GM12878 (cell line): ENCODE results near the gene SELENOO.

ENCODE experiments used
- CTCF ChIP-seq, 3 experiments: IDR thresholded peaks in 2 of 3; conservative IDR thresholded peaks in 1 of 3; 2 replicates each; pipeline ENCODE4 v1.5.1; 2011; ENCODE audit warnings: low read depth in 3 of 3, low read length in 3 of 3, mild to moderate bottlenecking in 3 of 3, control low read depth in 2 of 3, moderate library complexity in 2 of 3, inconsistent platforms in 1 of 3, mixed read lengths in 1 of 3; ENCODE audit not compliant: control insufficient read depth in 2 of 3, insufficient read depth in 1 of 3; ENCODE audit errors: extremely low read depth in 1 of 3
- NFYB ChIP-seq: IDR thresholded peaks from 2 replicates; pipeline ENCODE4 v1.6.1; 2011; ENCODE audit warnings: low read depth, mild to moderate bottlenecking, low read length, improper control_type of control experiment, moderate library complexity; ENCODE audit not compliant: insufficient read depth
- TARDBP ChIP-seq: IDR thresholded peaks from 2 replicates; pipeline ENCODE4 v1.6.1; 2016; ENCODE audit warnings: borderline replicate concordance
- YY1 ChIP-seq: IDR thresholded peaks from 2 replicates; pipeline ENCODE4 v1.6.1; 2011; ENCODE audit warnings: low read depth, mild to moderate bottlenecking, low read length
- ZNF24 ChIP-seq: fragments of 450-650 bp; IDR thresholded peaks from 2 replicates; pipeline ENCODE4 v1.6.1; 2017; ENCODE audit warnings: antibody characterized with exemption, mild to moderate bottlenecking
- TF ChIP-seq, protein P1 (sequence below): IDR thresholded peaks from 2 replicates; pipeline ENCODE4 v1.6.1; 2012; ENCODE audit warnings: low read depth, low read length, improper control_type of control experiment

GRCh38 chr22:50215297-50216054 is 14.7 kb downstream of the SELENOO start:
- TF ChIP-seq NFYB = no peak
- TF ChIP-seq CTCF (IDR thresholded peaks at IDR 0.05 in 2 of 3, conservative IDR thresholded peaks at IDR 0.05 in 1 of 3; ENCODE audit: control insufficient read depth in 2 of 3, extremely low read depth in 1 of 3, insufficient read depth in 1 of 3, low read depth in 3 of 3, low read length in 3 of 3) = no peak
- no peak for TF ChIP-seq YY1
- no peak for TF ChIP-seq ZNF24
- TF ChIP-seq, protein P1, sequence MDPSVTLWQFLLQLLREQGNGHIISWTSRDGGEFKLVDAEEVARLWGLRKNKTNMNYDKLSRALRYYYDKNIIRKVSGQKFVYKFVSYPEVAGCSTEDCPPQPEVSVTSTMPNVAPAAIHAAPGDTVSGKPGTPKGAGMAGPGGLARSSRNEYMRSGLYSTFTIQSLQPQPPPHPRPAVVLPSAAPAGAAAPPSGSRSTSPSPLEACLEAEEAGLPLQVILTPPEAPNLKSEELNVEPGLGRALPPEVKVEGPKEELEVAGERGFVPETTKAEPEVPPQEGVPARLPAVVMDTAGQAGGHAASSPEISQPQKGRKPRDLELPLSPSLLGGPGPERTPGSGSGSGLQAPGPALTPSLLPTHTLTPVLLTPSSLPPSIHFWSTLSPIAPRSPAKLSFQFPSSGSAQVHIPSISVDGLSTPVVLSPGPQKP = no peak
- TF ChIP-seq TARDBP = no peak
